GOT3 (cell line): ENCODE measurements around the gene CEACAM5.
"Not testable (repeated sequence)": the region's sequence is repeated elsewhere in the genome, so short reads cannot be mapped to it uniquely, and the experiment has no call there.

Experiments used
- DNase-seq: peaks from one replicate; lab custom pipeline; 2025; ENCODE audit warnings: mixed read lengths; lab: John Stamatoyannopoulos, UW

CEACAM5 gene

GRCh38 chr19:41700381-41701195, 7.8 kb upstream of the CEACAM5 start:
- DNase-seq = no peak

- DNase-seq = no peak
These were observed 6.9 kb upstream of the CEACAM5 start for GRCh38 chr19:41701401-41702075.

GRCh38 chr19:41702171-41702651, 6.2 kb upstream of the CEACAM5 start:
- no peak for DNase-seq

- no peak for DNase-seq
These were observed 4.7 kb upstream of the CEACAM5 start for GRCh38 chr19:41703602-41704293.

- no peak for DNase-seq
These were observed 2.8 kb upstream of the CEACAM5 start for GRCh38 chr19:41705393-41706174.

- DNase-seq = no peak
These were observed 1.5 kb upstream of the CEACAM5 start for GRCh38 chr19:41706741-41707501.

GRCh38 chr19:41707502-41707812, 969 bp upstream of the CEACAM5 start:
- no peak for DNase-seq

- no peak for DNase-seq
These were observed 505 bp upstream of the CEACAM5 start for GRCh38 chr19:41707871-41708371.

- DNase-seq = not testable (repeated sequence)
These were observed 1.1 kb downstream of the CEACAM5 start for GRCh38 chr19:41709516-41709915.

- DNase-seq = no peak
These were observed 1.7 kb downstream of the CEACAM5 start for GRCh38 chr19:41709951-41710645.

- no peak for DNase-seq
These were observed 3.2 kb downstream of the CEACAM5 start for GRCh38 chr19:41711376-41712261.

GRCh38 chr19:41714598-41714997, 6.2 kb downstream of the CEACAM5 start:
- DNase-seq = no peak

GRCh38 chr19:41718761-41719160, 10.3 kb downstream of the CEACAM5 start:
- DNase-seq = no peak

GRCh38 chr19:41720103-41720502, 11.7 kb downstream of the CEACAM5 start:
- no peak for DNase-seq

GRCh38 chr19:41726493-41726892, 18.1 kb downstream of the CEACAM5 start:
- DNase-seq = no peak

- no peak for DNase-seq
These were observed 25.7 kb downstream of the CEACAM5 start for GRCh38 chr19:41734156-41734555.

- no peak for DNase-seq
These were observed 26.2 kb downstream of the CEACAM5 start for GRCh38 chr19:41734585-41734984.

- no peak for DNase-seq
These were observed 26.7 kb downstream of the CEACAM5 start for GRCh38 chr19:41735071-41735600.

- DNase-seq = no peak
These were observed 30.9 kb downstream of the CEACAM5 start for GRCh38 chr19:41739361-41739760.
